Effector memory CD8-positive, alpha-beta T cell (primary cell): Measurements from ENCODE around the gene CALR.
"Not testable (repeated sequence)": the region's sequence is repeated elsewhere in the genome, so short reads cannot be mapped to it uniquely, and the experiment has no call there.

Experiments
- ATAC-seq: fragments of 150-1000 bp; cut with Tn5 transposase; replicated peaks from 2 replicates; pipeline ENCODE4 v1.10.0; 2021; ENCODE audit warnings: mild to moderate bottlenecking, moderate library complexity
- DNase-seq, 3 experiments: peaks; one replicate each; pipeline ENCODE4 v3.0.0; 2021
- H3K27ac Mint-ChIP-seq, 2 donors: one replicate each; pipeline ENCODE4 v1.8.0; 2022; ENCODE audit warnings: mild to moderate bottlenecking in 2 of 2, mixed read lengths in 2 of 2, moderate library complexity in 2 of 2
- H3K27me3 Mint-ChIP-seq, 2 donors: one replicate each; pipeline ENCODE4 v1.8.0; 2022; ENCODE audit warnings: mixed read lengths in 2 of 2
- H3K36me3 Mint-ChIP-seq: one replicate; pipeline ENCODE4 v1.8.0; 2022; ENCODE audit warnings: mild to moderate bottlenecking, moderate library complexity, mixed read lengths; ENCODE audit not compliant: insufficient read depth
- H3K4me1 Mint-ChIP-seq, 2 donors: one replicate each; pipeline ENCODE4 v1.8.0; 2022; ENCODE audit warnings: low read depth in 2 of 2, mixed read lengths in 2 of 2
- H3K4me3 Mint-ChIP-seq, 2 donors: one replicate each; pipeline ENCODE4 v1.8.0; 2022; ENCODE audit warnings: mild to moderate bottlenecking in 2 of 2, mixed read lengths in 2 of 2, moderate library complexity in 2 of 2
- H3K9me3 Mint-ChIP-seq, 2 donors: one replicate each; pipeline ENCODE4 v1.8.0; 2022; ENCODE audit warnings: mixed read lengths in 2 of 2
- total RNA-seq, 9 experiments: gene quantifications; one replicate each; lab custom pipeline; 2026; lab: John Stamatoyannopoulos, UW

CALR gene
- total RNA-seq: 343 to 1,244 (median 653) reads per million in 9 experiments

DNA sequence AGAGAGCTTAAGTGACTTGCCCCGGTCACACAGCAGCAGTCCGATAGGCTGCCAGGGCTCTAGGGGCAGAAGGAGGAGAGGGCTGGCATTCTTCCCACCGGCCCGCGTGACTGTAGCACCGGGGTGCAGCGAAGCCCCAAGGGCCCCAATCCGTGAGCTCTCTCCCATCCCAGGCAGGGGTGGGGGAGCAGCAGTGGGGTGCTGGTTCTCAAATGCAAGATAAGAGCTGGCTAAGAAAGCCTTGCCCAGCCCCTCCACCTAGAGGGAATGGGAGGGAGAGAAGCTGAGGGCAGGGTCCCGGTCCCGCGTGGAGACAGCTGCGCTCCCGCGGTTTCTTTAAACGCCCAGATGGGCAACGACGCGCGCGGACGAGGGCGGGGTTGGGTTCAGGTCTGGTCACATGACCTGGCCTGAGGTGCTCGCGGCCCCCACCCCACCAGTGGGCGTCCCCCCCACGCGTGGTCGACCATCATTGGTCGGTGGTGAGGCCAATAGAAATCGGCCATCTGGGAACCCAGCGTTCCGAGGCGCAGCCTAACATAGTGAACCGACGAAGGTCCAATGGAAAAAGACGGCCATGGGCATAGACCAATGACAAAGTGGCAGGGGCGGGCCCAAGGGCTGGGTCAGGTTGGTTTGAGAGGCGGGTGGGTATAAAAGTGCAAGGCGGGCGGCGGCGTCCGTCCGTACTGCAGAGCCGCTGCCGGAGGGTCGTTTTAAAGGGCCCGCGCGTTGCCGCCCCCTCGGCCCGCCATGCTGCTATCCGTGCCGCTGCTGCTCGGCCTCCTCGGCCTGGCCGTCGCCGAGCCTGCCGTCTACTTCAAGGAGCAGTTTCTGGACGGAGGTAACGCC, at the start of gene CALR:
CALR (plus strand) TSS at position 683 of the 852 bp plus-strand sequence; CDS start at position 754, 71 bp downstream.
- peak; percentile 99 for DNase-seq
- peak; percentile 88 for ATAC-seq
- H3K27ac Mint-ChIP-seq: peak within 1 kb of the TSS; percentile 95 to 98
- H3K4me1 Mint-ChIP-seq: peaks cover 40 to 42% of the 10 kb centered on the region in 2 donors
- peaks cover 55% of the 10 kb centered on the region for H3K36me3 Mint-ChIP-seq
- H3K9me3 Mint-ChIP-seq: no peaks in the 10 kb centered on the region
- peak within 1 kb of the TSS; percentile 93 to 99 for H3K4me3 Mint-ChIP-seq
- no peaks in the 10 kb centered on the region for H3K27me3 Mint-ChIP-seq

DNA sequence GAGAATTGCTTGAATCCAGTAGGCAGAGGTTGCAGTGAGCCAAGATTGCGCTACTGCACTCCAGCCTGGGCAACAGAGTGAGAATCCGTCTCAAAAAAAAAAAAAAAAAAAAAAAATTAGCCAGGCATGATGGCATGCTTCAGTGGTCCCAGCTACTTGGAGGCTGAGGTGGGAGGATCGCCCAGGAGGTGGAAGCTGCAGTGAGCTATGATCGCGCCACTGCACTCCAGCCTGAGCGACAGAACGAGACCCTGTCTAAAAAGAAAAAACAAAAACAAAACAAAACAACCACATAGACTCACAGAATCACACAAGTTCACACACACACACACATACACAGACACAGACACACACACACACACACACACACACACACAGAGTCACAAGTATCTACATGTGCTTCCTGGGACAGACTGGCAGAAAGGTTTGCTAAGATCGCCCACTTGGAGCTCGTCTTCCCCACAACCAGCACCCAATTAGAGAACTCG, 48.1 kb upstream of the CALR start:
- DNase-seq, H3K9me3 Mint-ChIP-seq, ATAC-seq, H3K27me3 Mint-ChIP-seq: not testable (repeated sequence)
- Mint-ChIP-seq H3K4me3 (peak overlapping the region; percentile 96 to 99), H3K4me1 (peaks cover 21% of the 10 kb centered on the region in 2 donors), H3K27ac (peak overlapping the region; percentile 92 to 96), H3K36me3 (peaks cover 24% of the 10 kb centered on the region)

DNA sequence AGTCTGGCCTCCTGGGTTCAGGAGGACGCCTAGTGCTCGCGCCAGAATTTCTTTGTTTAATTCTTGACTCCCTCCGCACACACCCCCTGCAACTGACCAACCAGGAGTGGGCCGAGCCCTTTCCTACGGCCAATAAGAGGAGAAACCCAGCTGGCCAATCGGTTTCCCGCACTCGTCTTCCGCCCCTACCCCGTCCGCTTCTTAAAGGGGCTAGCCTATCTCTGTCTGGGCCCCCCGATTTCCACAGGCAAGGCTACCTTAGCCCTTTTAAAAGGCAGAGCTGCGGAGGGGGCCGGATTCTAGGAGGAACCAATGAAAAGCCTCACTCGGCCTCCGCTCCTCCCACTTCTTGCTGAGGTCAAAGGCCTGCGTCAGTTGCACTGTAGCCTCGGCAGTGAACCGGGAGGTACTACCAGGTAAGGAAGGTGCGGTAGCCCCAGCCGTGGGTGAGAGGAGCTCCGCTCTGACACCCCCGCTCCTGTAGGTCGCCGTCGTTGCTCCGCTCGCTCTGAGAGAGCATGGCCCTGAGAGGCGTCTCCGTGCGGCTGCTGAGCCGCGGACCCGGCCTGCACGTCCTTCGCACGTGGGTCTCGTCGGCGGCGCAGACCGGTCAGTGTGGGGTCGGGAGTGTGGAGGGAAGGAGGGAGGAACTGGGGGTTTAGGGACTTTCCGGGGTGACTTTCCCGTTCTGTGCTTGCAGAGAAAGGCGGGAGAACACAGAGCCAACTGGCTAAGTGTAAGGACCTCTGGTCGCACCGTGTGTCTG, 47.4 kb upstream of the CALR start, which contains the start of gene GCDH:
GCDH (plus strand) TSS at position 374 of the 766 bp plus-strand sequence; CDS start at position 519, 145 bp downstream.
- ATAC-seq: peak; percentile 91
- peak; percentile 91 to 95 (median 93) for DNase-seq
- H3K9me3 Mint-ChIP-seq: no peaks in the 10 kb centered on the region
- H3K27ac Mint-ChIP-seq: peak within 1 kb of the TSS; percentile 92 to 96
- peaks cover 30% of the 10 kb centered on the region for H3K36me3 Mint-ChIP-seq
- H3K4me3 Mint-ChIP-seq: peak within 1 kb of the TSS; percentile 96 to 99
- peaks cover 21% of the 10 kb centered on the region in 2 donors for H3K4me1 Mint-ChIP-seq
- no peaks in the 10 kb centered on the region for H3K27me3 Mint-ChIP-seq

DNA sequence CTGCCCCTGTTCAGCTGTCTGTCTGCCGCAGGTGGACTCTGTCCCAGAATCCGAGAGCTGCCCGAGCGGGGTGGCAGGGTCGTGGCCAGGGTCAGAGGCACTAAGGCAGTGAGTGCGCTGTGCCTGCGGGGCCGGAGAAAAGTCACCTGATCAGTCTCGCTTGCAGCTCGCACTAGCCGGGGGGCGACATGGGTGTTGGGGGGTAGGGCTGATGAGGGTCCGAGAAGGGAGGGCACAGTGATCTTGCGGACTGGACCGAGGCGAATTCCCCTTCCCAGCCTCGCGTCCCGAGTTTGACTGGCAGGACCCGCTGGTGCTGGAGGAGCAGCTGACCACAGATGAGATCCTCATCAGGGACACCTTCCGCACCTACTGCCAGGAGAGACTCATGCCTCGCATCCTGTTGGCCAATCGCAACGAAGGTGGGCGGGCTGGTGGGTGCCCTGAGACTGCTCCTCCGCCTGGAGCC, 46.8 kb upstream of the CALR start:
- peak overlapping the region; percentile 92 to 96 for H3K27ac Mint-ChIP-seq
- H3K9me3 Mint-ChIP-seq: no peaks in the 10 kb centered on the region
- H3K27me3 Mint-ChIP-seq: no peaks in the 10 kb centered on the region
- H3K4me1 Mint-ChIP-seq: peaks cover 18% of the 10 kb centered on the region in 2 donors
- H3K36me3 Mint-ChIP-seq: peaks cover 29% of the 10 kb centered on the region
- DNase-seq (no peak), ATAC-seq (no peak)
- H3K4me3 Mint-ChIP-seq: peak overlapping the region; percentile 96 to 99

DNA sequence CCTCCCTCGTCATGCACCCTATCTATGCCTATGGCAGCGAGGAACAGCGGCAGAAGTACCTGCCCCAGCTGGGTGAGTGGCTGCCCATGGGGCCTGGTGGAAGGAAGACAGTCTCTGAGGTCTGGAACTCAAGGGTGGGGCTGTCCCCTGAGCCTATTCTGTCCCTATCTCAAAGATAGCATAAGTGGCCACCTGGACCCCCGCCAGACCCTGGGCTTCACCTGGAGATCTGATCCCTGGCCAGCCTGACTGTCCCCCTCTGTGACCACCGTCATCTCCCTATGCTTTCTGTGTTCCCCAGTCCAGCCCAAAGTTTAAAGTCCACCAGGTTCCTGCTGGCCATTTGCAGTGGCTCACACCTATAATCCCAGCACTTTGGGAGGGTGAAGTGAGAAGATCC, 44.8 kb upstream of the CALR start:
- DNase-seq (no peak), ATAC-seq (no peak)
- H3K4me3 Mint-ChIP-seq: peak overlapping the region in 1 of 2 donors; percentile 99
- peak overlapping the region in 1 of 2 donors; percentile 67 for H3K27ac Mint-ChIP-seq
- H3K27me3 Mint-ChIP-seq: no peaks in the 10 kb centered on the region
- H3K9me3 Mint-ChIP-seq: no peaks in the 10 kb centered on the region
- H3K4me1 Mint-ChIP-seq: peaks cover 17 to 18% of the 10 kb centered on the region in 2 donors
- H3K36me3 Mint-ChIP-seq: peaks cover 34% of the 10 kb centered on the region

DNA sequence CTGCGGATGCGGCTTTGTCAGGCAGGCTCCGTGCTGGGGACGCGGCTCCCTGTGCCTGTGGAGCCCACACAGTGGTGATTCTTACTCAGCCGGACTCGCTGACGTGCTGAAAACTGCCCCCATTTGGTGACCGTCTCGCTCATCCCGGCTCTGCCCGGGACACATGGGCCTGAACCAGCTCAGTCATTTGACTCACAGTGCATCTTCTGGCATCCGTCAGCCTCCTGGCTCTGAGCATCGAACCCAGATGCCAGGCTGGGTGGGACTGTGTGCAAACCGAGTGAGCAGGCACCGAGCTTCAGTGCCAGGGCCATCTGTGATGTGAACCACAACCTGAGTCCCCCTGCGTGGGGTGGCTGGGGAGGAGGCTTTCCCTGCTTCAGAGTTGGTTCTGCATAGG, 41.9 kb upstream of the CALR start:
- DNase-seq (no peak), ATAC-seq (no peak)
- Mint-ChIP-seq H3K4me3 (no peak overlapping the region), H3K27ac (no peak overlapping the region), H3K27me3 (no peaks in the 10 kb centered on the region), H3K9me3 (no peaks in the 10 kb centered on the region), H3K4me1 (peaks cover 8 to 10% of the 10 kb centered on the region in 2 donors), H3K36me3 (peaks cover 20% of the 10 kb centered on the region)

DNA sequence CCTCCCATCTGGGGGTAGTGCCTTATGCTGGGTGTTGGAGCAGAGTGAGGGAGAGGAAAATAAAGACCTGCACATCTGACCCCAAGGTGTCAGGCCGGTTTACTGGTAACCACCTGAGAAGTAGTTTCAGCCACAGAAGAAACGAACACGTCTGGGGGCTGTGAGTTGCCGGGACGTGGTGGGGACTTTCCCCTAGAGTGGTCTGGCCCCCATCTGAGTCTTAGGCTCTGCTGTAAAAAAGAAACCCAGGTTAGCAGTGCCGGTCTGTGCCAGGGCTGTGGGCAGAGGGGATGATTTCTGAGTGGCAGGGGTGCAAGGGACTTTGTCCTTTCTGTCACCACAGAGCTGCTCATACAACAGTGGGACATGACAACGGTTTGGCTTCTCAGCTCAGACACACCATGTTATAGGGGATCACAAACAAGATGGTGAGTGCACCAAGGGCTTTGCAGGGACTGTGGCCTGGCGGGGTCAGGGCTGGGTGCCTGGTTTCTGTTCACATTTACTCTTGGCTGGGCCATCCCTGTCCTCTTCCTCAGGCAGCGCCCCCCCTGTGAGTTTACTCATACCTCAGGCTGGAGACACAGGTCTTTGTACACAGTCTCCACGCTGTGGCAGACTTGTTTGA, 38.4 kb upstream of the CALR start:
- Mint-ChIP-seq H3K27me3 (no peaks in the 10 kb centered on the region), H3K27ac (peak overlapping the region in 1 of 2 donors; percentile 28), H3K4me3 (no peak overlapping the region), H3K9me3 (no peaks in the 10 kb centered on the region), H3K4me1 (peaks cover 2 to 3% of the 10 kb centered on the region in 2 donors), H3K36me3 (peaks cover 17% of the 10 kb centered on the region)
- DNase-seq (no peak), ATAC-seq (peak; percentile 29)

DNA sequence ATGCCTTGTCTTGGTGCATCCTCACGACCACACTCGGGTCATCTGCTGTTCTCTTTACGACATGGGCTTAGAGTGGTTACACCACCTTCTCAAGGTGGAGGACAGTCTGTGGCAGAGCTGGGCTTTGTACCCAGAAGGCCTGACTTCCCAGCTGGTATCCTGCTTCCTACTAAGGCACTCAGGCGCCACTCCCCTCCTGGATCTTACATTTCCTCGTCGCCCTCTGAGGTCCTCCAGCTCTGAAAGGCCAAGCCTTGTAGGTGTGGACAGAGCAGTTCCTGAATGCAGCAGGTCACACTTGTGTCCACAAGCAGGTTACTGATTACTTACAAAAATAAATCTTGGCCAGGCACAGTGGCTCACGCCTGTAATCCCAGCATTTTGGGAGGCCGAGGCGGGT, 31.2 kb upstream of the CALR start:
- Mint-ChIP-seq H3K27ac (no peak overlapping the region), H3K36me3 (peaks cover 5% of the 10 kb centered on the region), H3K9me3 (no peaks in the 10 kb centered on the region), H3K4me1 (no peaks in the 10 kb centered on the region), H3K4me3 (no peak overlapping the region), H3K27me3 (no peaks in the 10 kb centered on the region)
- ATAC-seq: no peak
- no peak for DNase-seq

DNA sequence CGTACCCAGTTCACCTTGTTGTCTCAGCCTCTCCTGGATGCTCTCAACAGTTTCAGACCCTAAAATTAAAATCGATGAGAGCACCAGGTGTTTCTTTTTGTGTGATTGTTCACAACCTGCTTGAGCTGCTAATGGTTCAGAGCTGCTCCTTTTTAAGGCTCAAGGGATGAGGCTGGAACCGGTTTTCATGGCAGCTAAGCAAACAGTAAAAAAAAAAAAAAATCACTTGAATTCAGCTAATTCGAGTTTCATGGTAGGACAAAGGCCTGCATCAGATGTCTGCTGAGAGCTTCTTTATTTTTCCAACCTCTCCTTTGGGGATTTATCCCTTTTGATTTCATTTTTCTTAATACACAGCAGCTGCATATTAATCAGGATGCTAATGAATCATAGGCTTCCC, 25.8 kb upstream of the CALR start:
- peaks cover 5% of the 10 kb centered on the region for H3K36me3 Mint-ChIP-seq
- H3K27ac Mint-ChIP-seq: peak overlapping the region in 1 of 2 donors; percentile 85
- H3K4me1 Mint-ChIP-seq: peaks cover 6 to 9% of the 10 kb centered on the region in 2 donors

DNA sequence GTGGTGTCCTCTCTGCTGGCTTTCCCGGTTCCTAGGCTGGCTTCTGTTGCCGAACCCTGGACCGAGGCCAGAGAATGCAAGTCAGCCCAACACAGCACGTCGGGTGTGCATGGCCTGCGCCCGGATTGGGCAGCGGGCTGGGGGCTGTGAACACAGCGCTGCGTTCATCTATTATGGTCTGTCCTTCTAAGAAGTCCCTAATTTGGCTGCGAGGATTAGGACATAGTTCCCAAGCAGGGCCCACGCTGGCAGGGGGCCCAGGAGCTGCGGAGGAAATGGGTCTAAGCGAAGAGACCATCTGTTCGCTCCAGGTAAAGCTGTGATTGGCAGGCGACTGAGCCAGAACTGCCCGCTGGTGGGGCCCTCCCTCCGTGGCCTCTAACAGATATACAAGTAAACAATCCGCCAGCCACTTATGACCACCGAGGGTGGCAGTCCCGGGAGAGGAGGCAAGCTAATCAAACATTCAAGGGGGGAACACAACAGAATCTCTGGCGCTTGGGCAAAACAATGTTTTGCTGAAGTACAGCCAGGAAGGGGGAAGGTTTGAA, 25.3 kb upstream of the CALR start:
- Mint-ChIP-seq H3K27ac (peak overlapping the region in 1 of 2 donors; percentile 97), H3K4me1 (peaks cover 6 to 9% of the 10 kb centered on the region in 2 donors), H3K27me3 (no peaks in the 10 kb centered on the region), H3K36me3 (peaks cover 5% of the 10 kb centered on the region), H3K9me3 (no peaks in the 10 kb centered on the region), H3K4me3 (no peak overlapping the region)
- ATAC-seq (no peak), DNase-seq (no peak)

More for the DNA sequence above, 25.8 kb upstream of the CALR start:
- no peaks in the 10 kb centered on the region for H3K9me3 Mint-ChIP-seq
- ATAC-seq (no peak), DNase-seq (no peak)
- H3K4me3 Mint-ChIP-seq: no peak overlapping the region
- no peaks in the 10 kb centered on the region for H3K27me3 Mint-ChIP-seq

DNA sequence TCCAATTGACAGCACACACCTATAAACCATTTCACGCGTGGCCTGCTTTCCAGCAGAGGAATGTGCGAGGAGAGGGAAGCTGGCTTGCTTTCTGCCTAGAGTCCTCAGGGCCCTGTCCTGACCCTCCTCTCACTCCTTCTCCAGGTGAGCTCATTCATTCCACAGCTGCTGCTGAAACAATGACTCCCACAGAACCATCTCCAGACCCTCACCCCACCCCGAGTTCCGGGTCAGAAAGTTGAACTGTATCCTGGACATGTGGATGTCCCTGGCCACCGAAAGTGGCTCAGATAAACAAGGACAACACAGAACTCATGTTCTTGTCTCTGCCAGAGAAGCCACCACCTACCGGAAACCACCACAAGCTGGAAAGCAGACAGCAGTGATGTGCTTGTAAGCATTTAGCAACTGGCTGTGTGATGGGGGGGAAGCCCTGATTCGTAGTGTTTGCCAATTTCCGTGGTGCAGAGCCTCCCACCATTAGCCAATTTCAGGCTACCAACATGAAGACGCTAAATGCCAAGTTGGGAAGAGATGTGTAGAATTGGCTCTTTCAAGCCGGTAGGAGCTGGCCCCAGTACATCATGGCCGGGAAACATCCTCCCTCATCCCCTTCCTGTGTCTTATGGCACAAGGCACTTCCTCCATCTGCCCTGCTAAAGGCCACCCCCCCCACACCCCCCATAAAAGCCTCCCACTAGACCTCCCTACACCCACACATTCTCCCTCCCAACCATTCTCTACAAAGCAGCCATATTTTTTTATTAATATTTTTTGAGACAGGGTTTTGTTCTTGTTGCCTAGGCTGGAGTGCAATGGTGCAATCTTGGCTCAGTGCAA, 24.3 kb upstream of the CALR start:
- Mint-ChIP-seq H3K27ac (peak overlapping the region; percentile 89 to 97), H3K36me3 (peaks cover 6% of the 10 kb centered on the region), H3K9me3 (no peaks in the 10 kb centered on the region), H3K4me1 (peaks cover 11 to 12% of the 10 kb centered on the region in 2 donors), H3K4me3 (peak overlapping the region; percentile 52 to 69), H3K27me3 (no peaks in the 10 kb centered on the region)
- DNase-seq: peak; percentile 18 to 38 (median 26)
- peak; percentile 85 for ATAC-seq

DNA sequence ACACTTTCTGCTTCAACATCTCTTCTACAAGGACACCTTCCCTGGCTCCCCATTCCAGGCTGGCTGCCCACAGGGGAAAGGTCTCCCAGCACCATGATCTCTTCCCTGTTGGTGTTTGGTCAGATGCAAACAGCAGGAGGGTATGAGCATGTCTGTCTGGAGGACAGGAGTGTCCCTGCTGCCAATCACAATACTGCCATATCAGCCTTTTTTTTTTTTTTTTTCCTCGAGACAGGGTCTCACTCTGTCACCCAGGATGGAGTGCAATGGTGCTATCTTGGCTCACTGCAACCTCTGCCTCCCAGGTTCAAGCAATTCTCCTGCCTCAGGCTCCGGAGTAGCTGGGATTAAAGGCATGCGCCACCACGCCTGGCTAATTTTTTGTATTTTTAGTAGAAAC, 22.5 kb upstream of the CALR start:
- H3K27me3 Mint-ChIP-seq, H3K9me3 Mint-ChIP-seq, DNase-seq, H3K4me3 Mint-ChIP-seq, H3K27ac Mint-ChIP-seq, ATAC-seq: not testable (repeated sequence)
- Mint-ChIP-seq H3K4me1 (peaks cover 14 to 15% of the 10 kb centered on the region in 2 donors), H3K36me3 (peaks cover 16% of the 10 kb centered on the region)
